Ishikawa (cell line): Measurements from ENCODE around the gene CDH23.

ENCODE experiments used
- CEBPB ChIP-seq: IDR thresholded peaks from 2 replicates; pipeline ENCODE4 v1.6.1; 2012
- EP300 ChIP-seq: IDR thresholded peaks from 2 replicates; pipeline ENCODE4 v1.6.1; 2012; ENCODE audit warnings: borderline replicate concordance
- TAF1 ChIP-seq: IDR thresholded peaks from 2 replicates; pipeline ENCODE4 v1.6.1; 2012; ENCODE audit warnings: low read depth, mild to moderate bottlenecking
- ZBTB7A ChIP-seq: IDR thresholded peaks from 2 replicates; pipeline ENCODE4 v1.6.1; 2012; ENCODE audit warnings: low read depth

GRCh38 chr10:71821909-71822763 is 425.4 kb downstream of the CDH23 start:
- no peak for TF ChIP-seq EP300
- no peak for TF ChIP-seq CEBPB
- no peak for TF ChIP-seq ZBTB7A
- TF ChIP-seq TAF1 = no peak
